Adrenal gland (tissue), 5 donors: Measurements from ENCODE around the gene KDM6B.

Experiments
- CTCF ChIP-seq, 6 experiments: fragments of 450-650 bp in 4 of 6; fragments of 200-600 bp in 2 of 6; sonication (generic) in 1 of 6; IDR thresholded peaks; 1 replicate in 5 of 6; 2 replicates in 1 of 6; pipeline versions ENCODE4 v1.5.1 to v1.8.0; 2016 to 2021; ENCODE audit warnings: antibody characterized with exemption in 6 of 6, mild to moderate bottlenecking in 2 of 6, moderate library complexity in 1 of 6
- POLR2A ChIP-seq, 2 donors: fragments of 450-650 bp; IDR thresholded peaks; one replicate each; pipeline ENCODE4 v1.6.1; 2017; ENCODE audit warnings: antibody characterized with exemption in 2 of 2, mild to moderate bottlenecking in 2 of 2, moderate library complexity in 1 of 2
- donor health status: DM: no; HTN: no; CAD: no.

- TF ChIP-seq POLR2A (IDR thresholded peaks at IDR 0.05) (no peak), CTCF (IDR thresholded peaks at IDR 0.05) (no peak)
Observed at GRCh38 chr17:7832431-7832830, 1.6 kb upstream of the KDM6B start.
